ENCODE measurements around the gene MEGF11.

GRCh38 chr15:65982627-65983322 lies 270.8 kb downstream of the MEGF11 start:
- TF ChIP-seq EZH2 (IDR thresholded peaks at IDR 0.05; ENCODE audit: borderline replicate concordance, low read length) = no peak
- no peak for TF ChIP-seq CTCF (IDR thresholded peaks at IDR 0.05; ENCODE audit: low read length)
